Neutrophil (primary cell): ENCODE results near the gene MXRA7.
A peak's percentile ranks its signal among the peaks of the same experiment; 100 is the strongest.

Source experiments
- H3K27ac ChIP-seq: fragments of 200-600 bp; sonication (generic); 2 replicates; pipeline ENCODE4 v1.5.1; 2016; ENCODE audit warnings: mild to moderate bottlenecking, moderate library complexity
- H3K27me3 ChIP-seq: fragments of 200-600 bp; sonication (generic); 2 replicates; pipeline ENCODE4 v1.6.0; 2016; ENCODE audit warnings: mild to moderate bottlenecking
- H3K36me3 ChIP-seq: fragments of 200-600 bp; sonication (generic); 2 replicates; pipeline ENCODE4 v1.5.1; 2017
- H3K4me1 ChIP-seq, 2 experiments: fragments of 200-600 bp in 1 of 2; sonication (generic) in 1 of 2; 1 replicate in 1 of 2; 2 replicates in 1 of 2; pipeline versions ENCODE4 v1.5.1 to v1.6.1; 2013 to 2016; ENCODE audit warnings: low read depth in 1 of 2, low read length in 1 of 2, mild to moderate bottlenecking in 1 of 2, moderate library complexity in 1 of 2; ENCODE audit not compliant: control insufficient read depth in 1 of 2, insufficient read depth in 1 of 2
- H3K4me3 ChIP-seq, 2 experiments: fragments of 200-600 bp in 1 of 2; sonication (generic) in 1 of 2; 1 replicate in 1 of 2; 2 replicates in 1 of 2; pipeline ENCODE4 v1.5.1; 2013 to 2016; ENCODE audit warnings: low read depth in 1 of 2, low read length in 1 of 2, mild to moderate bottlenecking in 1 of 2, moderate library complexity in 1 of 2
- H3K9me3 ChIP-seq: fragments of 200-600 bp; sonication (generic); 2 replicates; pipeline ENCODE4 v1.5.1; 2016
- TF ChIP-seq, protein P1 (sequence below): fragments of 200-600 bp; sonication (generic); IDR thresholded peaks from 2 replicates; pipeline ENCODE4 v1.5.1; 2016; ENCODE audit warnings: antibody characterized with exemption

MXRA7 gene

DNA sequence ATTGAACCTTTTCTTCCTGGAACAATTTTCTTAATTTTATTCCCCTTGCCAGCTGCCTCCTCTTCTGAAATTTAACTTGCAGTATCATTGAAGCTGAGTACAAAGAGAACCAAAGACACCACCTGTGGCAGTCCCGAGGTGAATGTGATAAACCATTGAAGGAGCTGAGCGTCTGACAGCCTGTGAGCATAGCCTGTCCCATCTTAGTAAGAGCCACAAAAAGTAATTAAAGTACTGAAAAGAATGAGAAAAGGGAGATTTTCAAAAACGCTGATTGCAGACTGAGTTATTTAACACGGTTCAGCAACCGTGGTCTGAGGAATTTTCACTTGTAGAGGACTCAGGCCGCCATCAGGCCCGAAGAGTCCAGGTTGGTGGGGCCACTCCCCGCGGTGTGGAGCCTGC lies 40.0 kb downstream of the MXRA7 start:
- Histone ChIP-seq H3K4me3 (no peak overlapping the region), H3K36me3 (no peaks in the 10 kb centered on the region), H3K27me3 (no peaks in the 10 kb centered on the region), H3K4me1 (peaks cover 14 to 19% of the 10 kb centered on the region in 2 experiments), H3K9me3 (no peaks in the 10 kb centered on the region), H3K27ac (no peak overlapping the region)
- TF ChIP-seq, protein P1, sequence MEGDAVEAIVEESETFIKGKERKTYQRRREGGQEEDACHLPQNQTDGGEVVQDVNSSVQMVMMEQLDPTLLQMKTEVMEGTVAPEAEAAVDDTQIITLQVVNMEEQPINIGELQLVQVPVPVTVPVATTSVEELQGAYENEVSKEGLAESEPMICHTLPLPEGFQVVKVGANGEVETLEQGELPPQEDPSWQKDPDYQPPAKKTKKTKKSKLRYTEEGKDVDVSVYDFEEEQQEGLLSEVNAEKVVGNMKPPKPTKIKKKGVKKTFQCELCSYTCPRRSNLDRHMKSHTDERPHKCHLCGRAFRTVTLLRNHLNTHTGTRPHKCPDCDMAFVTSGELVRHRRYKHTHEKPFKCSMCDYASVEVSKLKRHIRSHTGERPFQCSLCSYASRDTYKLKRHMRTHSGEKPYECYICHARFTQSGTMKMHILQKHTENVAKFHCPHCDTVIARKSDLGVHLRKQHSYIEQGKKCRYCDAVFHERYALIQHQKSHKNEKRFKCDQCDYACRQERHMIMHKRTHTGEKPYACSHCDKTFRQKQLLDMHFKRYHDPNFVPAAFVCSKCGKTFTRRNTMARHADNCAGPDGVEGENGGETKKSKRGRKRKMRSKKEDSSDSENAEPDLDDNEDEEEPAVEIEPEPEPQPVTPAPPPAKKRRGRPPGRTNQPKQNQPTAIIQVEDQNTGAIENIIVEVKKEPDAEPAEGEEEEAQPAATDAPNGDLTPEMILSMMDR: no peak

- Histone ChIP-seq H3K36me3 (no peaks in the 10 kb centered on the region), H3K4me1 (peaks cover 14 to 19% of the 10 kb centered on the region in 2 experiments), H3K9me3 (no peaks in the 10 kb centered on the region), H3K4me3 (no peak overlapping the region), H3K27me3 (no peaks in the 10 kb centered on the region), H3K27ac (no peak overlapping the region)
- TF ChIP-seq, protein P1: no peak
Observed at GRCh38 chr17:76670020-76670717, 40.6 kb downstream of the MXRA7 start.

DNA sequence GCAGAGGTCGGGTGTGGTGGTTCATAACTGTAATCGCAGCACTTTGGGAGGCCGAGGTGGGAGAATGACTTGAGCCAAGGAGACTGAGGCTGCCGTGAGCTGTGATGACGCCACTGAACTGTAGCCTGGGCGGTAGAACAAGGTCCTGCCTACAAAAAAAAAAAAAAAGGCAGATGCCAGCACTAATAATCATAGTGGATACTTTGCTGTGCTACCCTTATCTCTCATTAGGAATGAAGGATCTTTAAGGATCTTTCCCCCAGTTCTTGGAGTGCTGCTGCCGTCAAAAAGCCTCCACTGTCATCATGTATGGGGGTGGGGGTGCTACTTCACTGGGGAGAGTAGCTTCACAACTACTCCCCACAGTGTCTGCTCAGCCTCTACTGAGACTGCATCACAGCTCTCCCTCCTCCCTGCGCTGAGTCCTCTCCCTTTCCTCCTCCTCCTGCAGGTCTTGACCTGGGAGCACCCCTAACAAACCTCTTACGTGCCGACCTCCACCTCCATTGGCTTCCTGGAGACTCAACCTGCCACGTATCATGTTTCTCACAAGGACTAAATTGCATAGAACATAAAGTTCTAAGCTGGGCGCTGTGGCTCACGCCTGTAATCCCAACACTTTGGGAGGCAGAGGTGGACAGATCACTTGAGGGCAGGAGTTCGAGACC lies 42.8 kb downstream of the MXRA7 start:
- Histone ChIP-seq H3K4me1 (peaks cover 14 to 19% of the 10 kb centered on the region in 2 experiments), H3K36me3 (no peaks in the 10 kb centered on the region), H3K4me3 (no peak overlapping the region), H3K27me3 (no peaks in the 10 kb centered on the region), H3K27ac (no peak overlapping the region), H3K9me3 (no peaks in the 10 kb centered on the region)
- TF ChIP-seq, protein P1: no peak

DNA sequence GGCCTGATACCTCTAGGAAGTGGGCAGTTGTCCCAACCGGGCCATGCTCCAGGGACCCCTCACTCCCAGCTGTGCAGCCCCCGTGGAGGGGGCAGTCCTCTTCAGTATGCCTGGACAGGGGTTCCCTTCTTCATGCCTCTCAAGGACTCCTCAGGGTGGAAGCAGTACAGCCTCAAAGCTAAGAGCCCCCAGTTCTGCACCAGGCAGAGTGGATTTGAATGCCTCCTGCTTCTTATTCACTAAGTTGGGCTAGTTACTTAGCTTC lies 43.3 kb downstream of the MXRA7 start:
- no peaks in the 10 kb centered on the region for H3K9me3 ChIP-seq
- H3K27me3 ChIP-seq: no peaks in the 10 kb centered on the region
- peaks cover 12 to 16% of the 10 kb centered on the region in 2 experiments for H3K4me1 ChIP-seq
- no peak overlapping the region for H3K27ac ChIP-seq
- no peak overlapping the region for H3K4me3 ChIP-seq
- no peaks in the 10 kb centered on the region for H3K36me3 ChIP-seq
- TF ChIP-seq, protein P1: no peak

- Histone ChIP-seq H3K27ac (peak overlapping the region; percentile 30), H3K27me3 (no peaks in the 10 kb centered on the region), H3K9me3 (no peaks in the 10 kb centered on the region), H3K4me3 (peak overlapping the region in 1 of 2 experiments; percentile 8), H3K36me3 (no peaks in the 10 kb centered on the region), H3K4me1 (peaks cover 46 to 47% of the 10 kb centered on the region in 2 experiments)
- TF ChIP-seq, protein P1: no peak
Observed at GRCh38 chr17:76660656-76661042, 50.1 kb downstream of the MXRA7 start.
